Measurements from ENCODE around the gene ADAMTSL5. TPM values are rescaled to one million over a fixed set of nuclear protein-coding genes. Genes with fewer than 3 reads are reported as not detected.
A peak's percentile ranks its signal among the peaks of the same experiment; 100 is the strongest.
"Not testable (repeated sequence)": the region's sequence is repeated elsewhere in the genome, so short reads cannot be mapped to it uniquely, and the experiment has no call there.

The ADAMTSL5 gene
- total and polyA plus RNA-seq, 7 donors = 0.71 to 5.8 (median 1.7) TPM; not detected in 1

GRCh38 chr19:1503089-1503924 lies 9.5 kb downstream of the ADAMTSL5 start:
- peaks cover 8 to 35% (median 32%) of the 10 kb centered on the region in 3 donors for H3K27me3 ChIP-seq
- peaks cover 0 to 24% (median 17%) of the 10 kb centered on the region in 4 donors for H3K4me1 ChIP-seq
- no peak overlapping the region for H3K27ac ChIP-seq
- peak; percentile 69 for DNase-seq
- peaks cover 0 to under 1% (median 0%) of the 10 kb centered on the region in 4 donors for H3K9me3 ChIP-seq
- H3K4me3 ChIP-seq = peak overlapping the region in 1 of 4 donors; percentile 18
- H3K36me3 ChIP-seq = no peaks in the 10 kb centered on the region
- intact Hi-C loops (cut with DNase I) = no loop called here
- TF ChIP-seq POLR2A (IDR thresholded peaks at IDR 0.05) (no peak), CTCF (IDR thresholded peaks at IDR 0.05) (peak; percentile 7 to 72 (median 53)), POLR2AphosphoS5 (IDR thresholded peaks at IDR 0.05) (no peak), EP300 (IDR thresholded peaks at IDR 0.05) (no peak)
- WGBS, 2 donors = 4 to 9% methylated on average over 49 of the region's 49 CpGs

GRCh38 chr19:1502433-1503088 lies 10.3 kb downstream of the ADAMTSL5 start:
- WGBS, 2 donors = 42 to 62% methylated on average over 14 of the region's 14 CpGs
- Histone ChIP-seq H3K4me3 (no peak overlapping the region), H3K4me1 (peaks cover 0 to 17% (median 15%) of the 10 kb centered on the region in 4 donors), H3K27me3 (peaks cover 8 to 42% (median 39%) of the 10 kb centered on the region in 3 donors), H3K36me3 (no peaks in the 10 kb centered on the region), H3K9me3 (no peaks in the 10 kb centered on the region), H3K27ac (no peak overlapping the region)
- TF ChIP-seq CTCF (IDR thresholded peaks at IDR 0.05) (no peak), POLR2A (IDR thresholded peaks at IDR 0.05) (no peak), EP300 (IDR thresholded peaks at IDR 0.05) (no peak), POLR2AphosphoS5 (IDR thresholded peaks at IDR 0.05) (no peak)
- intact Hi-C loops (cut with DNase I) = no loop called here
- no peak for DNase-seq

GRCh38 chr19:1501200-1501595 lies 11.6 kb downstream of the ADAMTSL5 start:
- Histone ChIP-seq H3K9me3 (no peaks in the 10 kb centered on the region), H3K4me1 (peaks cover 0 to 12% (median 10%) of the 10 kb centered on the region in 4 donors), H3K4me3 (no peak overlapping the region), H3K27ac (no peak overlapping the region), H3K27me3 (peaks cover 8 to 56% (median 52%) of the 10 kb centered on the region in 3 donors), H3K36me3 (no peaks in the 10 kb centered on the region)
- intact Hi-C loops (cut with DNase I) = no loop called here
- TF ChIP-seq EP300 (IDR thresholded peaks at IDR 0.05) = no peak
- TF ChIP-seq POLR2A (IDR thresholded peaks at IDR 0.05) = no peak
- TF ChIP-seq CTCF (IDR thresholded peaks at IDR 0.05) = no peak
- no peak for TF ChIP-seq POLR2AphosphoS5 (IDR thresholded peaks at IDR 0.05)
- DNase-seq = no peak
- 20 to 55% methylated on average over 9 of the region's 9 CpGs for WGBS, 2 donors

GRCh38 chr19:1499231-1499630 lies 13.6 kb downstream of the ADAMTSL5 start:
- Histone ChIP-seq H3K27me3 (peaks cover 8 to 61% (median 55%) of the 10 kb centered on the region in 3 donors), H3K4me1 (peaks cover 0 to 12% (median 10%) of the 10 kb centered on the region in 4 donors)
- WGBS, 2 donors = 90 to 93% methylated on average over 34 of the region's 34 CpGs
- H3K27ac ChIP-seq; H3K36me3 ChIP-seq; intact Hi-C loops (cut with DNase I); H3K4me3 ChIP-seq; H3K9me3 ChIP-seq; DNase-seq: not testable (repeated sequence)

- peaks cover 0 to 48% (median 40%) of the 10 kb centered on the region in 3 donors for H3K27me3 ChIP-seq
- 71 to 83% methylated on average over 25 of the region's 25 CpGs for WGBS, 2 donors
These were observed 15.1 kb downstream of the ADAMTSL5 start for GRCh38 chr19:1497578-1498235.

More at GRCh38 chr19:1497578-1498235, 15.1 kb downstream of the ADAMTSL5 start:
- Histone ChIP-seq H3K4me1 (peaks cover 0 to under 1% (median 0%) of the 10 kb centered on the region in 4 donors), H3K4me3 (no peak overlapping the region), H3K36me3 (no peaks in the 10 kb centered on the region), H3K27ac (no peak overlapping the region), H3K9me3 (no peaks in the 10 kb centered on the region)
- intact Hi-C loops (cut with DNase I) = no loop called here
- no peak for DNase-seq
- TF ChIP-seq POLR2A (IDR thresholded peaks at IDR 0.05) (no peak), CTCF (IDR thresholded peaks at IDR 0.05) (no peak), POLR2AphosphoS5 (IDR thresholded peaks at IDR 0.05) (no peak), EP300 (IDR thresholded peaks at IDR 0.05) (no peak)

Data from sigmoid colon (tissue), 7 donors.